Measurements from ENCODE around the gene BTBD7.

The BTBD7 gene

DNA sequence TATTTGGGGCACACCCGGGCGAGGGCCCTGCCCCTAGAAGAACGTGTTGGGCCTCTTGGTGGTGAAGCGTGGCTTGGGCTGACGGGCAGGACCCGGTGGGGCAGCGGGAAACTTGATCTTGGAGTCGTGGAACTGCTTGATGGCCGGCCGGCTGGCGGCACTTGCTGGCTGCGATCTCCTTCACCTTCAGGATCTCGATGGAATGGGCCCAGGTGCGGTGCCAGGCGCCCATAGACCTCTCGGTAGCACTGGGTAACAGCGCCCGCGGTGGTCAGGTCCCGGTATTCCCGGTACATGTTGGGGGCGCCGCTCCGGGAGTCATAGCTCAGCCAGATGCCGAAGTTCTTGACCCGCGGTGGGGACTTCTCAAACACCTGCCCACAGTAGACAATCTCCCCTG is 109.3 kb downstream of the BTBD7 start:
- ATAC-seq: no peak
- no peak for TF ChIP-seq ESRRG (CRISPR knock-in tag; IDR thresholded peaks at IDR 0.05)
- TF ChIP-seq PATZ1 (CRISPR knock-in tag; IDR thresholded peaks at IDR 0.05; ENCODE audit: borderline replicate concordance): no peak

- TF ChIP-seq TSHZ2 (CRISPR knock-in tag; IDR thresholded peaks at IDR 0.05): no peak
- TF ChIP-seq ZNF8 (CRISPR knock-in tag; IDR thresholded peaks at IDR 0.05): no peak
- no peak for TF ChIP-seq PATZ1 (CRISPR knock-in tag; IDR thresholded peaks at IDR 0.05; ENCODE audit: borderline replicate concordance)
- no peak for TF ChIP-seq GLIS3 (CRISPR knock-in tag; IDR thresholded peaks at IDR 0.05)
- no peak for TF ChIP-seq ESRRG (CRISPR knock-in tag; IDR thresholded peaks at IDR 0.05)
- no peak for TF ChIP-seq ARNTL (CRISPR knock-in tag; IDR thresholded peaks at IDR 0.05; ENCODE audit: borderline replicate concordance, low read depth)
- no peak for TF ChIP-seq PPARA (CRISPR knock-in tag; IDR thresholded peaks at IDR 0.05; ENCODE audit: borderline replicate concordance)
- TF ChIP-seq, protein P1, sequence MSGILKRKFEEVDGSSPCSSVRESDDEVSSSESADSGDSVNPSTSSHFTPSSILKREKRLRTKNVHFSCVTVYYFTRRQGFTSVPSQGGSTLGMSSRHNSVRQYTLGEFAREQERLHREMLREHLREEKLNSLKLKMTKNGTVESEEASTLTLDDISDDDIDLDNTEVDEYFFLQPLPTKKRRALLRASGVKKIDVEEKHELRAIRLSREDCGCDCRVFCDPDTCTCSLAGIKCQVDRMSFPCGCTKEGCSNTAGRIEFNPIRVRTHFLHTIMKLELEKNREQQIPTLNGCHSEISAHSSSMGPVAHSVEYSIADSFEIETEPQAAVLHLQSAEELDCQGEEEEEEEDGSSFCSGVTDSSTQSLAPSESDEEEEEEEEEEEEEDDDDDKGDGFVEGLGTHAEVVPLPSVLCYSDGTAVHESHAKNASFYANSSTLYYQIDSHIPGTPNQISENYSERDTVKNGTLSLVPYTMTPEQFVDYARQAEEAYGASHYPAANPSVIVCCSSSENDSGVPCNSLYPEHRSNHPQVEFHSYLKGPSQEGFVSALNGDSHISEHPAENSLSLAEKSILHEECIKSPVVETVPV (CRISPR knock-in tag; IDR thresholded peaks at IDR 0.05): no peak
- TF ChIP-seq, protein P2, sequence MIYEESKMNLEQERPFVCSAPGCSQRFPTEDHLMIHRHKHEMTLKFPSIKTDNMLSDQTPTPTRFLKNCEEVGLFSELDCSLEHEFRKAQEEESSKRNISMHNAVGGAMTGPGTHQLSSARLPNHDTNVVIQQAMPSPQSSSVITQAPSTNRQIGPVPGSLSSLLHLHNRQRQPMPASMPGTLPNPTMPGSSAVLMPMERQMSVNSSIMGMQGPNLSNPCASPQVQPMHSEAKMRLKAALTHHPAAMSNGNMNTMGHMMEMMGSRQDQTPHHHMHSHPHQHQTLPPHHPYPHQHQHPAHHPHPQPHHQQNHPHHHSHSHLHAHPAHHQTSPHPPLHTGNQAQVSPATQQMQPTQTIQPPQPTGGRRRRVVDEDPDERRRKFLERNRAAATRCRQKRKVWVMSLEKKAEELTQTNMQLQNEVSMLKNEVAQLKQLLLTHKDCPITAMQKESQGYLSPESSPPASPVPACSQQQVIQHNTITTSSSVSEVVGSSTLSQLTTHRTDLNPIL (CRISPR knock-in tag; IDR thresholded peaks at IDR 0.05; ENCODE audit: low read depth): no peak
- no peak for TF ChIP-seq ZFP30 (CRISPR knock-in tag; IDR thresholded peaks at IDR 0.05)
- no peak for TF ChIP-seq ZC3H10 (CRISPR knock-in tag; IDR thresholded peaks at IDR 0.05)
- TF ChIP-seq TCF4 (CRISPR knock-in tag; IDR thresholded peaks at IDR 0.05; ENCODE audit: borderline replicate concordance): no peak
- no peak for TF ChIP-seq ISL1 (CRISPR knock-in tag; IDR thresholded peaks at IDR 0.05)
- ATAC-seq: no peak
Measured at GRCh38 chr14:93220509-93220908, 112.3 kb downstream of the BTBD7 start.

- ATAC-seq: peak; percentile 91
- no peak for TF ChIP-seq ZC3H10 (CRISPR knock-in tag; IDR thresholded peaks at IDR 0.05)
- TF ChIP-seq ARNTL (CRISPR knock-in tag; IDR thresholded peaks at IDR 0.05; ENCODE audit: borderline replicate concordance, low read depth): no peak
- TF ChIP-seq PATZ1 (CRISPR knock-in tag; IDR thresholded peaks at IDR 0.05; ENCODE audit: borderline replicate concordance): no peak
- no peak for TF ChIP-seq ZNF565 (CRISPR knock-in tag; conservative IDR thresholded peaks at IDR 0.05; ENCODE audit: low read depth)
- TF ChIP-seq ISL1 (CRISPR knock-in tag; IDR thresholded peaks at IDR 0.05): no peak
- no peak for TF ChIP-seq ZFP30 (CRISPR knock-in tag; IDR thresholded peaks at IDR 0.05)
- TF ChIP-seq ZFP3 (CRISPR knock-in tag; IDR thresholded peaks at IDR 0.05): no peak
Measured at GRCh38 chr14:93219103-93219726, 113.6 kb downstream of the BTBD7 start.
